ENCODE results near the gene CHST13.

- no peak for TF ChIP-seq MAX (IDR thresholded peaks at IDR 0.05; ENCODE audit: insufficient read depth, insufficient read length)
- TF ChIP-seq POLR2AphosphoS5 (IDR thresholded peaks at IDR 0.05; ENCODE audit: insufficient read depth, low read depth, low read length): no peak
- TF ChIP-seq, protein P1, sequence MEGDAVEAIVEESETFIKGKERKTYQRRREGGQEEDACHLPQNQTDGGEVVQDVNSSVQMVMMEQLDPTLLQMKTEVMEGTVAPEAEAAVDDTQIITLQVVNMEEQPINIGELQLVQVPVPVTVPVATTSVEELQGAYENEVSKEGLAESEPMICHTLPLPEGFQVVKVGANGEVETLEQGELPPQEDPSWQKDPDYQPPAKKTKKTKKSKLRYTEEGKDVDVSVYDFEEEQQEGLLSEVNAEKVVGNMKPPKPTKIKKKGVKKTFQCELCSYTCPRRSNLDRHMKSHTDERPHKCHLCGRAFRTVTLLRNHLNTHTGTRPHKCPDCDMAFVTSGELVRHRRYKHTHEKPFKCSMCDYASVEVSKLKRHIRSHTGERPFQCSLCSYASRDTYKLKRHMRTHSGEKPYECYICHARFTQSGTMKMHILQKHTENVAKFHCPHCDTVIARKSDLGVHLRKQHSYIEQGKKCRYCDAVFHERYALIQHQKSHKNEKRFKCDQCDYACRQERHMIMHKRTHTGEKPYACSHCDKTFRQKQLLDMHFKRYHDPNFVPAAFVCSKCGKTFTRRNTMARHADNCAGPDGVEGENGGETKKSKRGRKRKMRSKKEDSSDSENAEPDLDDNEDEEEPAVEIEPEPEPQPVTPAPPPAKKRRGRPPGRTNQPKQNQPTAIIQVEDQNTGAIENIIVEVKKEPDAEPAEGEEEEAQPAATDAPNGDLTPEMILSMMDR (IDR thresholded peaks at IDR 0.05; ENCODE audit: extremely low read depth in 1 of 2, insufficient read depth in 1 of 2, low read depth in 1 of 2, low read length in 2 of 2): no peak
- no peak for TF ChIP-seq POLR2A (IDR thresholded peaks at IDR 0.05; ENCODE audit: low read depth, low read length)
- no peak for TF ChIP-seq JUN (IDR thresholded peaks at IDR 0.05; ENCODE audit: borderline replicate concordance, insufficient read depth, insufficient read length, low read depth)
- no peak for TF ChIP-seq GATA2 (IDR thresholded peaks at IDR 0.05; ENCODE audit: insufficient read depth, insufficient read length, low read depth, low read length)
- TF ChIP-seq EZH2 (IDR thresholded peaks at IDR 0.05; ENCODE audit: borderline replicate concordance, low read depth, low read length, severe bottlenecking): no peak
Measured at GRCh38 chr3:126512916-126513650, 10.9 kb upstream of the CHST13 start.

Measured in endothelial cell of umbilical vein (primary cell).